ENCODE results near the gene NOTCH3.

GRCh38 chr19:15239337-15239949 lies 38.6 kb upstream of the NOTCH3 start:
- TF ChIP-seq EZH2 (IDR thresholded peaks at IDR 0.05; ENCODE audit: low read length, unreplicated experiment), result no peak
- no peak for TF ChIP-seq CTCF (conservative IDR thresholded peaks at IDR 0.05; ENCODE audit: low read depth, low read length)

All from PC-3 (cell line).